Middle frontal gyrus (tissue), 1 donor: ENCODE data around the gene FAAP20.

Source experiments
- DNase-seq: peaks from one replicate; pipeline ENCODE4 v3.0.0-alpha.2; 2015; ENCODE audit warnings: low spot score; ENCODE audit errors: extremely low spot score

Gene FAAP20

DNA sequence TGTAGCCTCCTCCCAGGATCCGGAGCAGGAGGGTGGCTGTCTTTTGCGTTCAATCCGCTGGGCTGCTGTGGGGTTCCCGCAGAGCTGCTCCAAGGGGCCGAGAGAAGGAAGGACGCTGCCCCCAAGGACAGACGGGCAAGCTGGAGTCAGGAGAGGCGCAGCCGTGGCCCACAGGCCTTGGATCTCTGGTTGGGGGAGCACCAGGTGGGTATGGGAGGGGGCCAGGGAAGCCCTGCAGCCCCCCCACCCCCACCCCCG lies 17.6 kb upstream of the FAAP20 start:
- DNase-seq = no peak

DNA sequence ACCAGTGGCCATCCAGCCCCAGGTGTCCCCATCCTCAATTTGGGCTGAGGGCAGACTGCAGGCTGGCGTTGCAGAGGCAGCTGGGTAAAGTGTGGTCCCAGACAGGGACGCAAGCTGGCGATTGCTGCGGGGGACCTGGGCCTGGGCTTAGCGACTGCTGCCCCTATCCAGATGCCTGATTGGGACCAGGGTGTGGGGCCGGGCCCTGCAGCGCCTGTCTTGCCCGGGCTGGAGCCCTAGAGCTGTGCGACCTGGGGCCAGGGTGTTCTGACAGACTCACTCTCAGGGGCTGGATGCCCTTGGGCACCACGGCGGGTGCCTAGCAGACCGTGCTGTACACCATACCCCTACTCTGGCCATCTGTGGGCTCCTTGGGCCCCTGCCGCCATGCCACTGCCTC lies 16.2 kb upstream of the FAAP20 start:
- no peak for DNase-seq

DNA sequence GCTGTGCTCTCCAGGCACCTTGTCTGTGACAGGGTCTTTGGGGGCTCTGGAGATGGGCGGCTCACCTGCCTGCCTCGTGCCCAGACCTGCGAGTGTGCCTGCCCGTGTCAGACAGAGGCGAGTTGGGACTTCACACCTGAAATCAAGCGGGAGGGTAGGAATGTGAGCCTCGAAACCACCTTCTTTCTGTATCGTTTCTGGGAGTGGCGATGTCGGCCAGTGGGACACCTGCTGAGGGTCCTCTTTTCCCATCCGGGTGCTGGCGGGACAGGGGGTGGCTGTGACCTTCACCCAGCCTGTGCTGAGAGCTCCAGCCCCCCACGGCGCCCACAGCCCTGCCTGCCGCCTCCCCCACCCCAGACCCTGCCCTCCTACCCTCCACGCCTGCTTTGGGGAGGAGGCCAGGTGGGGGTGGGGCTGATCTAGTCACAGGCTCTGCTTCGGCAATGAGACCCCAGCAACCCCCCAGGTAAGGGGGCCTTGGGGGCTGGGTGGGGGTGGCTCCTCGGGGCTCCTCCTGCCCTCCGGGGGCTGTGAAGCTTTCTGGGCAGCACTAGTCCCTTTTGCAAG lies 15.6 kb upstream of the FAAP20 start:
- no peak for DNase-seq

DNA sequence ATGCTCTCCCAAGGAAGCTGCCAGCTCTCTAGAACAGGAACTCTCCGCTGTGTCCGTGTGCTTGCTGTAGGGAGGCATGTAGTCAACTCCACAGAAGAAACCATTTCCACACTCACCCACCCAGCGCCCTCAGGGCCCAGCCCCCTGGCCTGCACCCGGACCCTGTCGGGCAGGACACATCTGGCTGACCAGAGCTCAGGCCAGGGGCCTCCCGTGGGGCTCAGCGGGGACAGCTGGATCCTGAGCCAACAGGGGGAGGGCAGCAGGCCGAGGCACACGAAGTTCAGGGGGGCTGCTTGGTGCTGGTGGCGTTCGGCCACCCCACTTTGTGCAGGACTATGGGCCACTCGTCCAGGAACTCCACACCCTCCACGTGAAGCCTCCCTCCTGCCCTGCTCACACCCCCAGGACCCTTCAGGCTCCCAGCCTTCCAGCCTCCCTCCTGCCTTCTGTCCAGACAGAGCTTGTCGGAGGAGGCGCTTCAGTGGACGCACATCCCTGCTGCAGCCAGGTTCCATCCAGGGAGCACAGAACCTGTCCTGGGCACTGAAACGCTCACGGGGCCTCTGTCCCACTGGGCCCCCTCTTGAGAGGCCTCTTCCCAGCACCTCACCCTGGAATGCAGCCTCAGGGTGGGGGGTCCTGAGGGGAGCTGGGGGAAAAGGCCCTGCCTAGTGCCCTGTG lies 15.0 kb upstream of the FAAP20 start:
- DNase-seq = no peak

DNA sequence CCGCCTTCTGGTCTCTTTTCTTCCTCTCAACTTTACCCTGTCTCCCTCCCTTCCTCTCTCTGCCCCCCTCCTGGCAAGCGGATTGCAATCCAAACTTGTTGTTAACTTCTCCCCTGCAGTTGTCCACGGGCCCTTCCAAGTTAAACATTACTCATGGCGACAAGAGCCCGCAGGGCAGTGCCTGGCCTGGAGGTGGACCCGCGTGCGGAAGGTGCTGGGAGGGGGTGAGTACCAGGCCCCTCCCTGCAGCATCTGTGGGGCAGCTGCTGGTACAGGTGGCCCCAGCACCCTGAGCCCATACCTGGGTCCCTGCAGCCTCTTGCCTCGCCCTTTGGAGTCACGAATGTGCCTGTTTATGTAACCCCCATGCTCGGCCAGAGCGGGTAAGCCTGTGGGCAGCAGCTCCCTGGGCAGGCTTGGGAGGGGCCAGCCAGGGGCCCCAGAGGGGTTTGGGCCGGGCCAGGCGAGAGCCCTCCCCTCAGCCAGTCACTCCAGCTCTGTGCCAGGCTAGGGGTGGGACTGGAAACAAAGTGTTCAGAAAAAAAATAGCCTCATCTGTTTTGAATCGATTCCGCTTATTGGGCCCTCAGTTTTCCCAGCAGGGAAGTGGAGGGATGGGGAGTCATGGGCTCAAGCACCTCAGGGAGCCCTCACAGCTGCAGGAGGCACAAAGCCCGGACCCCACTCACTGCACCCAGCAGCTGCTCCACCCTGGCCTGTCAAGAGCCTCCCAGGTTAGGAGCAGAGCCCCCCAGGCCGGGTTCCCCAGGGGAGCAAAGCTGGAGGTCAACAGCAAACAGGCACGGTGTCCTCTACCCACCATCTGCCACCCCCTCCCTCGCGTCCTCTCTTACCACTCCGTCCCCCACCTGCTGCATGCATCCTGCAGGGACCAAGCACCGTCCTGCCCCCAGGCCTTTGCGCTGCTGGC lies 14.0 kb upstream of the FAAP20 start:
- no peak for DNase-seq

DNA sequence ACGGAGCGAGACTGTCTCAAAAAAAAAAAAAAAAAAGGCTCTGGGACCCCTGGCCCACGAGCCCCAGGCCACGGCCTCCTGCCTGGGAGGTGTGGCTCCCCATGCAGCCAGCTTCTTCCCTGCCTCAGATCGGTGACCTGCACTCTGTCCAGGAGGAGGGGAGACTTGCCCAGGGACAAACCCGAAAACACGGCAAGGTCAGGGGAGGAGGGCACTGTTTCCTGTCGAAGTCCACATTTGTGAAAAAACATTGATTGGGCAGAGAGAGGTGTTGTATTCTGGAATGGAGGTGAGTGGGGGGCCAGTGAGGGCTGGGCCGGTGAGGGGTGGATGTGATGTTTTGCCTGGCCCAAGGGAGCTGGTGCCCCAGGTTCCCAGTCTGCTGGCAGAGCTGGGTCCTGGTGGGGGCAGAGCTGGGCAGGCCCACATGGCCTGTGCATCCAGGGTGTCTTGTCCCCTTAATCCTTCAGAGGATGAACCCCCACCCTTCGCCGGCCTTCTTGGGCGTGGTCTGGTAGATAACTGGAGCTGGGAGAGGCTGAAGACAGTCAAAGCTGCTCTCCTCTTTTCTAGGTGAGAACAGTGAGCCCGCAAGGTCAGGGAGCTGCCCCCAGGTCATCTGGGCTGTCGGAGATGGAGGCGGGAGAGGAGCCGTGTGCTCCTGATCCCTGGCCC lies 12.4 kb upstream of the FAAP20 start:
- no peak for DNase-seq

DNA sequence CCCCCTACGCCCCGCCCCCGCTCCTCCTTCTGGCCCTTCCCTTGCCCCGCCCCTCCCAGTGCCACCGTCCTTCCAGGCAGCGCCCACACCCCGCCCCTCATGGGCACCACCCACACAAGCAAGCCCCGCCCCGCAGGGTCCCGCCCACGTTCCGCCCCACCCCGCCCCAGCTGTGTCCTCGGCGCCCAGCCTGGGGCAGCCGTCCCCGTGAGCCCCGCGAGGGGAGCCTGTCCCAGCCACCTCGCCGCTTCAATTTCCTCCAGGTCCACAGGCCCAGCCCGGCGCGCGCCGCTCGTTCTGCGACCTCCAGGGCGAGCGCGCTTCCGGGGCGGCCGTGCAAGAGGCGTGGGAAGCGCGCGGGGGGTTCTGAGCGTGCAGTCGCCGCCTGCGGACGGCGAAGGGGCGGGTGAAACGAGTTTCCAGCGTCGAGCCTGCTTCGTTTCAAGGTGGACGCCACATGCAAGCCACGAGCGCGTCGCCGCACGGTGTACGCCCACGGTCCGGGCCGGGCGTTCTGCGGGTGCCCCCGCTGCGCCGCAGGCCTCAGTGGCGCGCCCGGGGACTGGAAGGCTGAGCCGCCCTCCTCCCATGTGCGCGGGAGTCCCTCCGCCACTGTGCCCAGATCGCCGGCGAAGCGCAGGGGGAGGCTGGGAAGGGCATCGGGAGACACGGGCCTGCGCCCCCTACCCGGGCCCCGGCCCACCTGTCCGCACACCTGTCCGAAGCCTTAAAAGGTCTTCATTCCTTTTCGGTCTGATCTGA lies 10.8 kb upstream of the FAAP20 start:
- DNase-seq = peak; percentile 59

DNA sequence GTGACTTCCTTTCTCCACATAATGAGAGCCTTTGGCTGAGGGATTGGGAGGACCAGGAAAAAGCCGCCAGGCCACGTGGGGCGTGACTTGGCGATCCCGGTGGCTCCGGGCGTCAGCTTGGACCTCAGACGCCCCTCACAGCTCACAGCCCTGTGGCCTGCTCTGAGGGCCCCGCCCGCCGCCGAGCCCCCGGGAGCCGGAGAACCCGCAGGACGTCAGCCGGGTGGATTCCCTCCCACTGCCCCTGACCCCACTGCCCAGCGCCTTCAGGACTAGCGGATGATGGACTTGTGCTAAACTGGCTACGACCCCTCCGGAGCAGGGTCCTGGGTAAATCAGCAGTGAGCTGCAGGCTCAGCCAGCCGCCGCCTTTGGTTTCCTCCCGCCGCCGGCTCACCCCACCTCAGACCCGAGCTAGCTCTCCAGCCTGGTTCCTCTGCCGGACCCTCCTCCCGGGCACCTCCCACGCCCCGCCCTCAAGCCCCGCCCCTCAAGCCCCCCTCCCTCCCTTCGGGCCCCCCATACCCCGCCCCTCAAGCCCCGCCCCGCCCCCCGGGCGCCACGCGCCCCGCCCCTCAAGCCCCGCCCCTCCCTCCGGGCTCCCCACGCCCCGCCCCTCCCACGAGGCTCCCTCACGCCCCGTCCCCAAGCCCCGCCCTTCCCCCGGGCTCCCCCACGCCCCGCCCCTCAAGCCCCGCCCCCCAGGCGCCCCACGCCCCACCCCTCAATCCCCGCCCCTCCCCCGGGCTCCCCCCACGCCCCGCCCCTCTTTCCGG lies 10.0 kb upstream of the FAAP20 start:
- no peak for DNase-seq

DNA sequence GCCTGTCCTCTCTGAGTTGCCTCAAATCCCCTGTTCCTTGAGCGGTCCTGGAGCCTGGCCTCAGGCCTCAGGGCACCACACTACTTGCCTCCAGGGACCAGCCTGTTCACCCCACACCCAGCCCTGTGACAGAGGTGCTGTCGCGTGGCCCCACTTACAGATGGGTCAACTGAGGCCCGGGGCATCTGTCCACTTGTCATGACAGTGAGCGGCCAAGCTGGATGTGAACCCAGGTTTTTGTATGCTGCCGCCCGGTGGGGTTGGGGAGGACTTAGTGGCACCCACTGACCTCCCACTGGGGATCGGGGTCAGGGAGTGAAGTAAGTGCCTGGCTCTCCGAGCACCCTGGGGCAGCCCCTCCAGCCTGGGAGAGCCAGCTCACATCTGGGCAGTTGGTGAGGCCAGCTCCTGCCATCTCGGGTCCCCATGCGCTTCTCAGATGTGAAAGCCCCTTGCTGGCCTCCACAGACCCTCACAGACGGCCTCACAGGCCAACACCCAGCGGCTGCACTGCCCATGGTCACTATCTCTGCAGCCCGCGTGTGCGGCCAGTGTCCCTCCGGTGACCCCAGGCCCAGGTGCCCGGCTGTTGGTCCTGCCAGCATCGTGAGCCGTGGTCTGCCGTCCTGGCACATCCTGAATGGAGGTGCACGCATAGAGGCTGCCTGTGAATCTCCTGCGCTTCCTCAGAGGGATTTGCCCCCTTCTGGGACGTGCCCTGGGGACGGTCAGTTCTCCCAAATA lies 9.3 kb upstream of the FAAP20 start:
- no peak for DNase-seq

DNA sequence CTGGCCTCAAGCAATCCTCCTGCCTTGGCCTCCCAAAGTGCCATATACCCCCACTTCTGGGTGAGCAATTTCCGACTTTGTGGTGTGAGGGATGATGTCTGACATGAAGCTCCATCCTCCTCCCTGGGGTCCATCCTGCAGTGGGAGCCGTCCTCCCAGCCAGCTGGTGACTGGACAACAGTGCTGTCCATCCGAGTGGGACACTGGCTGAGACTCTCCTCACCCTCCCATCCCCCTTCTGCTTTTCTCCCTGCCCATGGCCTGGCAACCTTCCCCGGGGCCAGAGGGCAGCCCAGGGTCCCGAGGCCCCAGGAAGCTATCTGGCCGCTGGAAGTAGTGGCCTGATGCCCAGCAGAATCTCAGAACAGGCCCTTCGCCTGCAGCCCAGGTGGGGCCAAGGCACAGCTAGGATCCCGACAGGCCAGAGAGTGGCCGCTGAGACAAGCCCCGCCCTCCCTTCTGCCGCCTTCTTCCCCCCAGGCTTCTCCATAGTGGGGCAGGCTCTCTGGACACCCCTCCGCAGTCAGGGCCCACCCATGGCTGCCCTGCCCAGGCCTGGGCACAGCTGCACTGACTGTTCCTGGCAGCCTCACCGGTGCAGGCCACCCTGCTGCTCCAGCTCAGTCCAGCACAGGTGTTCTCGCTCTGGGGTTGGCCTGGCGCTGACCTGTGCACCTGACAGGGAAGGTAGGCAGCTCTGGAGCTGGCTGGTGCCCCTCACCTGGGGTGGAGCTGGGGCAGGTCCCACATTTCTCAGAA lies 8.4 kb upstream of the FAAP20 start:
- no peak for DNase-seq

DNA sequence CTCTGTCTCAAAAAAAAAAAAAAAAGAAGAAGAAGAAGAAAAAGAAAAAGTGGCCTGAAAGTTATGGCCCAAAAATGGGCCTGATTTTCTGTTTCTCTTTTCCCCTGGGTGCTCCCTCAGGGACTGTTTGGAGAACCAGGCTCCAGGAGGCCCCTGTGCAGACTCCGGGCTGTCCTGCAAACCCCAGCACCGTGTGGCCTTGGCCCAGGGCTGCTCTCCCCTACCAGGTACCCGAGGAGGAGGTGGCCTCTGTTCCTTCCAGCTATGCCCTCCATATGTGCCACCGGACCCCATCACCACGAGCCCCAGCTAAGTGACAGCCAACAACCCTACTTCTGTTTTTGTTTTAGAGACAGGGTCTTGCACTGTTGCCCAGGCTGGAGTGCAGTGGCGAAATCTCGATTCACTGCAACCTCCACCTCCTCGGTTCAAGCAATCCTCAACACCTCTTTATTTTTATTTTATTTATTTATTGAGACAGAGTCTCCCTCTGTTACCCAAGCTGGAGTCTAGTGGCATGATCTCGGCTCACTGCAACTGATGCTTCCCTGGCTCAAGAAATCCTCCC lies 7.5 kb upstream of the FAAP20 start:
- DNase-seq = no peak

DNA sequence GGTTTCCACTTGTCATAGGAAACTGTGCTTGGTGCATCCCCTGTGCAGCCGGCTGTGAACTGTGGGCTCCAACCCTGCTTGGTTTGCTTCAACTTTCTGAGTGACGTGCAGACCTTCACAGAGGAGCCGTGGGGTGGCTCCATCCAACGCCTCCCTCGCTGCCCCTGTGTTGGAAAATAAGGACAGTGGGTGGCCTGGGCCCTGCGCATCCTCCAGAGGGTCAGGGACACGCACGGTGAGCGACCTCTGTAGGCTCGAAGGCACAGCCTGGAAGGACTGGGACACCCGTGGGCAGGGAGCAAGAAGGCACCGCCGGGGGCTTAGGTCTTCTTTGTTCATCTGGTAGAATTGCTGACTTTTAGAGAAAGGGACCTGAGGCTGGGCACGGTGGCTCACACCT lies 6.5 kb upstream of the FAAP20 start:
- DNase-seq = no peak

DNA sequence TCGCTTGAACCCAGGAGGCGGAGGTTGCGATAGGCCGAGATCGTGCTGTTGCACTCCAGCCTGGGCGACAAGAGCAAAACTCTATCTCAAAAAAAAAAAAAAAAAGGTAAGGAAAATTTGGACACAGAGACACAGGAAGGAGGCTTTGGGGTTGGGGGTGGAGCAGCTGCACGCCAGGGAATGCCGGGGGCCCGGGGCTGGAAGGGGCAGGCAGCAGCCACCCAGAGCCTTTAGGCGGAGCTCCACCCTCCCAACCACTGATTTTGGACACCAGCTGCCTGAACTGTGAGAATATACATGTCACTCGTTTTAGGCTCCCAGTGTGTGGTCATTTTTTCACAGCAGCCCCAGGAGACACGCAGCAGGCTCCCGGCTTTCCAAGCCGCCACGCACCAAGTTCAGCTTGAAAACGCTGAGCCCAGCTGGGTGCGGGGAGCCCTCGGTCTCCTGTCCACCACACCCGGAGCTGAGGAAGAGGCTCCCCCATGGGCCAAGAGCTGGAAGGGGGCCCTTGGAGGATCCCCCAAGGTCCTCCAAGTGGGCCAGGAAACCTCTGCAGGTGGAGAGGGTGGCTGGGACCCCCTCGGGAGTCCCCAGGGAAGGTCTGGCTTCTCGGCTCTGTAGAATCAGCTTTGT lies 5.9 kb upstream of the FAAP20 start:
- no peak for DNase-seq

DNA sequence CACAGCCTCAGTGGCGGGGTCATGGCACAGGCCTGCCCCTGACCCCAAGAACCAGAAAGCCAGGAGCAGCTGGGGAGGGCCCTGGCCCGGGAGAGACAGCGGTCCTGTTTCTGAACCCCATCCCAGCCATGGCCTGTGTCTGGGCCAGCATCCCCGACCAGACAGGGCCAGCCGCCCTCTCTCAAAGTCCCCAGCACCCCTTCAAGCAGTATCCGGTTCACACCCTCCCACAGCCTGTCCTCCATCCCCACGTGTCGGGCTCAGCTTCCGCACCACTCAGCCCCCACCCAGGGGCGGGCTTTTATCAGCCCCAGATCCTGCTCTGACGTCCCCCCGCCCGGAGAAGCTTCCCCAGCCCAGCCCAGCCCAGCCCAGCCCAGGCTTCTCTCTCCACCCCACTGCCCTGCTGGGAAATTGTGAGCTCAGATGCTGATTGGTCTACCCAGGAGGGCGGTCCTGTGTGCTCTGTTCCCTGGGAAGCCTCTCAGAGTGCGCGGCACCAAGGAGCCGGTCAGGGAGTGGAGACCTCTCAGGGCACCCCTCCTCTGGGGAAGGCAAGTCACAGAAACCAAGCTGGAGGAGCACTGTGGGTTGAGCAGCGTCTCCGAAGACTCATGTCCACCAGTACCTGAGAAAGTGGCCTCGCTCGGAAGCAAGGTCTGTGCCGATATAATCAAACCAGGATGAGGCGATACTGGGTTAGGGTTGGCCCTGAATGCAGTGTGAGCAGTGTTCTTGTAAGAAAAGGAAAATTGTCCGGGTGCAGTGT lies 4.7 kb upstream of the FAAP20 start:
- peak; percentile 55 for DNase-seq

DNA sequence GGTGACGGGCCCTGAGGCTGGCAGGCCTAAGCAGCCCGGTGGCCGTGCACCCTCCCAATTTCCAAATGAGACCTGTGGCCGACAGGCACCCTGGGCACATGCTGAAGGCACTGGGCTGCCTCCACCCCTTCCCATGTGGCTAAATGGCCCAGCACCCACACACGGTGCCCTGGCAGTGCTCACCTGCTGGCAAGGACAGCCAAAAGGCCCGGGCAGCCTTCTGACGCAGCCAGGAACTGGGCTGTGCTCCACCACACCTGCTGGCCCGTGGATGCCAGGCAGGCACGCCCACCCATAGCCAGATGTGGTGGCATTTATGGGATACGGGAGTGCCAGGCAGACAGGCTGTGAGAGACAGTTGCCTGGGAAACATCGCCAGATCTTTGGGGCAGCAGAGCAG lies 4.0 kb upstream of the FAAP20 start:
- DNase-seq = no peak

DNA sequence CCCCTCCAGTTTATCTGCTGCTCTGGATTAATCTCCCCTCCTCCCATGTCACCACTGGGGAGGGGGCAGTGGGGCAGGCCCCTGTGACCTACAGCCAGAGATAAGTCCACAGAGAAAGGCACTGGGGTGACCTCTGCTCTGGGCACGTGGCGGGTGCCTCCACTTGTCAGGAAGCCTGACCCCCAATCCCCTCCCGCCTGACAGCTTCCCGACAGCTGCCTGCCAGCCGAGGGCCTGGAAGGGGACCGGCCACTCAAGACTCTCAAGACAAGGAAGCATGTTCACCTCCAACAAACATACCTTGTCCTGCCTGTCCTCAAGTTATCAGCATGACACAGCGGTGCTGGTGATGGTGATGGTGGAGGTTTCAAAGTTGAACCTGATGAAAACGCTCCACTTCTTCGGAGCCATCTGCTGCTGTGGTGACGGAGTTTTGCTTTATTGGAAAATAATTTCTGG lies 3.2 kb upstream of the FAAP20 start:
- DNase-seq = no peak

DNA sequence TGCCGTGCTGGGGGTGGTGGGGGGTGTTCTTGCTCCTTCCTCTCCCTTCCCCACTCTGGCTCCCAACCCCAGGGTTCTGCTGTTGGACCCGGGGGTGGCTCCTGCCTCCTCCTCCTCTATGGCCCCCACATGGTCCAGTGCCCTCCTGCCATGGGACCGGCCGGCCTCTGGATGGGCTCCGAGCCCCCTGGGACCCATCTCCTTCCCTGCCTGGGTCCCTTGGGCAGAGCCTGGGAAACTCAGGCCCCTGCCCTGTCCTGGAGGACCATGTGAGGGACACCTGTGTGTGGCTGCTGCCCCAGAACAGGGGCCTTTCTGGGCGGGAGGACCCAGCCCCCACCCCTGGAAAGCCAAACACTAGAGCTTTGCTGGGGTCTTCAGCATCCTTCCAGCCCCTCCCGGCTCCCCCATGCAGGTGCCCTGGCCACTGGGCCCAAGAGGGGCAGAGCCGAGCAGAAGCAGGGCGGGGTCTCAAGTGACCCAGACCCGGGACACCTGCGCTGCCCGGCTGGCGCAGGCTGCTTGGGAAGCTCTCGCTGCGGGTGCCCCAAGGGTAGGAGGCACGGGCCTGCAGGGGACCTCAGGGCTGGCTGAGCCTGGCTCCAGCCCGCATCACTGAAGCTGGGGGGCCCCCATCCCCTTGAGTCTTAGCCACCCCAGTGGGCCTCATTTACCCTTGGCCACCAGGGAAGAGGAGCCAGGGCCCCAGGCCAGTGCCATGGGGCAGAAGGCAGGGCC lies 2.5 kb upstream of the FAAP20 start:
- DNase-seq = no peak
